H9 (cell line): ENCODE data around the gene SKIDA1. TPM values are rescaled to one million over a fixed set of nuclear protein-coding genes. Genes with fewer than 3 reads are reported as not detected.

Source experiments
- DNase-seq: peaks from one replicate; pipeline ENCODE4 v3.0.0-alpha.2; 2017
- H2AFZ ChIP-seq: one replicate; pipeline ENCODE4 v1.6.1; 2013; ENCODE audit warnings: mild to moderate bottlenecking, low read length, control low read depth, moderate library complexity
- H2AK5ac ChIP-seq: 2 replicates; pipeline ENCODE4 v1.6.1; 2013; ENCODE audit warnings: low read length, control low read depth, mixed read lengths; ENCODE audit not compliant: insufficient read length
- H2BK120ac ChIP-seq: one replicate; pipeline ENCODE4 v1.6.1; 2013; ENCODE audit warnings: low read depth, mild to moderate bottlenecking, low read length, control low read depth, inconsistent platforms; ENCODE audit not compliant: poor library complexity, severe bottlenecking
- H2BK12ac ChIP-seq: 2 replicates; pipeline ENCODE4 v1.6.1; 2013; ENCODE audit warnings: low read length, control low read depth, mixed read lengths, low read depth; ENCODE audit not compliant: insufficient read length
- H2BK15ac ChIP-seq: 2 replicates; pipeline ENCODE4 v1.6.1; 2013; ENCODE audit warnings: low read depth, low read length, control low read depth
- H2BK20ac ChIP-seq: one replicate; pipeline ENCODE4 v1.6.1; 2013; ENCODE audit warnings: low read depth, mild to moderate bottlenecking, low read length, control low read depth, inconsistent platforms; ENCODE audit not compliant: poor library complexity, severe bottlenecking
- H2BK5ac ChIP-seq: 2 replicates; pipeline ENCODE4 v1.6.1; 2013; ENCODE audit warnings: low read length, control low read depth, mixed read lengths; ENCODE audit not compliant: insufficient read length
- H3K14ac ChIP-seq: 2 replicates; pipeline ENCODE4 v1.6.1; 2013; ENCODE audit warnings: low read length, control low read depth; ENCODE audit not compliant: insufficient read depth
- H3K18ac ChIP-seq: 2 replicates; pipeline ENCODE4 v1.6.1; 2013; ENCODE audit warnings: low read depth, mild to moderate bottlenecking, mixed read lengths, low read length, control low read depth; ENCODE audit not compliant: insufficient read length
- H3K23ac ChIP-seq: 2 replicates; pipeline ENCODE4 v1.6.1; 2013; ENCODE audit warnings: low read length, control low read depth, mixed read lengths, low read depth; ENCODE audit not compliant: insufficient read length
- H3K23me2 ChIP-seq: 2 replicates; pipeline ENCODE4 v1.6.1; 2013; ENCODE audit warnings: low read depth, mild to moderate bottlenecking, mixed read lengths, low read length, control low read depth; ENCODE audit not compliant: insufficient read length, poor library complexity, severe bottlenecking
- H3K27ac ChIP-seq: 2 replicates; pipeline ENCODE4 v1.5.1; 2013; ENCODE audit warnings: low read length, control low read depth, mixed read lengths, low read depth; ENCODE audit not compliant: insufficient read length
- H3K27me3 ChIP-seq: 2 replicates; pipeline ENCODE4 v1.6.1; 2013; ENCODE audit warnings: low read length, control low read depth, inconsistent platforms; ENCODE audit not compliant: insufficient read depth
- H3K4ac ChIP-seq: 2 replicates; pipeline ENCODE4 v1.6.1; 2013; ENCODE audit warnings: low read depth, mild to moderate bottlenecking, control low read depth, inconsistent platforms, low read length, moderate library complexity
- H3K4me1 ChIP-seq: 2 replicates; pipeline ENCODE4 v1.6.1; 2013; ENCODE audit warnings: low read length, control low read depth, inconsistent platforms; ENCODE audit not compliant: insufficient read depth
- H3K4me2 ChIP-seq: 2 replicates; pipeline ENCODE4 v1.6.1; 2013; ENCODE audit warnings: low read length, control low read depth, mixed read lengths; ENCODE audit not compliant: insufficient read length, insufficient read depth
- H3K56ac ChIP-seq: 2 replicates; pipeline ENCODE4 v1.6.1; 2013; ENCODE audit warnings: low read depth, mild to moderate bottlenecking, mixed read lengths, low read length, control low read depth; ENCODE audit not compliant: insufficient read length
- H3K79me1 ChIP-seq: 2 replicates; pipeline ENCODE4 v1.6.1; 2013; ENCODE audit warnings: low read depth, mild to moderate bottlenecking, moderate library complexity, low read length, control low read depth, inconsistent platforms; ENCODE audit not compliant: insufficient read depth, poor library complexity, severe bottlenecking
- H3K79me2 ChIP-seq: 2 replicates; pipeline ENCODE4 v1.6.1; 2013; ENCODE audit warnings: low read length, control low read depth, inconsistent platforms; ENCODE audit not compliant: insufficient read depth
- H3K9ac ChIP-seq: 2 replicates; pipeline ENCODE4 v1.6.1; 2013; ENCODE audit warnings: low read length, control low read depth, mixed read lengths; ENCODE audit not compliant: insufficient read length; ENCODE audit errors: extremely low read depth
- H3K9me3 ChIP-seq: one replicate; pipeline ENCODE4 v1.6.1; 2013; ENCODE audit warnings: low read depth, low read length, inconsistent platforms; ENCODE audit not compliant: control insufficient read depth
- H3T11ph ChIP-seq: one replicate; pipeline ENCODE4 v1.6.1; 2013; ENCODE audit warnings: mild to moderate bottlenecking, low read length, control low read depth, inconsistent platforms
- H4K20me1 ChIP-seq: one replicate; pipeline ENCODE4 v1.6.1; 2013; ENCODE audit not compliant: control insufficient read depth, insufficient read length, insufficient read depth
- H4K5ac ChIP-seq: 2 replicates; pipeline ENCODE4 v1.6.1; 2013; ENCODE audit warnings: low read depth, mild to moderate bottlenecking, mixed read lengths, low read length, control low read depth; ENCODE audit not compliant: insufficient read length
- H4K8ac ChIP-seq: replicated peaks from 2 replicates; pipeline ENCODE4 v1.6.1; 2013; ENCODE audit warnings: low read length, control low read depth, mixed read lengths, low read depth; ENCODE audit not compliant: insufficient read length
- H4K91ac ChIP-seq: 2 replicates; pipeline ENCODE4 v1.6.1; 2013; ENCODE audit warnings: low read depth, mild to moderate bottlenecking, moderate library complexity, mixed read lengths, low read length, control low read depth; ENCODE audit not compliant: insufficient read length
- H3K27ac Mint-ChIP-seq, 3 experiments: 2 replicates in 2 of 3; 3 replicates in 1 of 3; pipeline ENCODE4 v1.8.0; 2020 to 2021; ENCODE audit warnings: mixed read lengths in 3 of 3, mild to moderate bottlenecking in 1 of 3, moderate library complexity in 1 of 3
- H3K27me3 Mint-ChIP-seq: 2 replicates; pipeline ENCODE4 v1.8.0; 2021; ENCODE audit warnings: low read depth, mild to moderate bottlenecking, moderate library complexity, mixed read lengths
- H3K36me3 Mint-ChIP-seq, 3 experiments: 2 replicates in 2 of 3; 3 replicates in 1 of 3; pipeline ENCODE4 v1.8.0; 2020 to 2021; ENCODE audit warnings: low read depth in 3 of 3, mixed read lengths in 3 of 3; ENCODE audit not compliant: insufficient read depth in 1 of 3
- H3K4me1 Mint-ChIP-seq, 2 experiments: 2 replicates each; pipeline ENCODE4 v1.8.0; 2020; ENCODE audit warnings: mixed read lengths in 2 of 2
- H3K4me3 Mint-ChIP-seq, 2 experiments: 2 replicates in 1 of 2; 3 replicates in 1 of 2; pipeline ENCODE4 v1.8.0; 2020 to 2021; ENCODE audit warnings: mild to moderate bottlenecking in 2 of 2, mixed read lengths in 2 of 2, moderate library complexity in 1 of 2
- H3K9me3 Mint-ChIP-seq, 2 experiments: 2 replicates in 1 of 2; 3 replicates in 1 of 2; pipeline ENCODE4 v1.8.0; 2020; ENCODE audit warnings: mild to moderate bottlenecking in 2 of 2, mixed read lengths in 2 of 2, moderate library complexity in 1 of 2
- CTCF ChIP-seq: fragments of 200-600 bp; sonication (generic); conservative IDR thresholded peaks from 3 replicates; pipeline ENCODE4 v1.8.0; 2021; ENCODE audit warnings: antibody characterized with exemption, mild to moderate bottlenecking
- WGBS: extraction: QIAGEN DNeasy Blood & Tissue Kit; methylation state at CpG from one replicate; pipeline ENCODE4 v1.1.7; 2013; ENCODE audit warnings: missing lambda C conversion rate, low lambda C conversion rate, mixed read lengths; ENCODE audit not compliant: insufficient read length; ENCODE audit errors: extremely low coverage; 5-methylcytosine and 5-hydroxymethylcytosine counted together
- total RNA-seq: library from RNA; stranded (reverse); gene quantifications from 2 replicates; pipeline ENCODE4 v1.2.1, GENCODE V29; 2021

The SKIDA1 gene
- total RNA-seq, 1 experiment from 2014 or later = 5.9 TPM

GRCh38 chr10:21494191-21495001, 31.1 kb downstream of the SKIDA1 start:
- no CpG with 5 or more reads among the region's 66 CpGs for WGBS
- no peak; the same call in 2 of the 3 replicates for TF ChIP-seq CTCF
- peaks cover 2 to 13% (median 9%) of the 10 kb centered on the region in 3 experiments; a peak in 5 of 7 replicates for H3K36me3 Mint-ChIP-seq
- H3T11ph ChIP-seq = no peak overlapping the region
- H3K79me2 ChIP-seq = no peaks in the 10 kb centered on the region
- no peaks in the 10 kb centered on the region; a peak in 1 of 5 replicates for H3K9me3 Mint-ChIP-seq
- no peak overlapping the region for H4K91ac ChIP-seq
- H3K9me3 ChIP-seq = no peaks in the 10 kb centered on the region
- H3K79me1 ChIP-seq = no peaks in the 10 kb centered on the region
- H2AFZ ChIP-seq = no peak overlapping the region
- H3K27me3 ChIP-seq = peaks cover 15% of the 10 kb centered on the region; the same call in 1 of the 2 replicates
- no peak overlapping the region for H2BK20ac ChIP-seq
- peaks cover 29% of the 10 kb centered on the region for H3K23me2 ChIP-seq
- H4K5ac ChIP-seq = no peak overlapping the region
- peak overlapping the region; percentile 78 to 88 for H3K4me3 Mint-ChIP-seq
- no peak overlapping the region for H3K56ac ChIP-seq
- H3K27ac Mint-ChIP-seq = peak overlapping the region in 1 of 3 experiments; percentile 39; a peak in 1 of 7 replicates
- peaks cover 20% of the 10 kb centered on the region for H3K27me3 Mint-ChIP-seq
- DNase-seq = peak; percentile 47
- no peak overlapping the region for H2BK120ac ChIP-seq
- no peak overlapping the region for H3K14ac ChIP-seq
- no peak overlapping the region for H2BK12ac ChIP-seq
- H4K20me1 ChIP-seq = no peaks in the 10 kb centered on the region
- peak overlapping the region; percentile 10 for H3K9ac ChIP-seq
- no peak overlapping the region for H3K4ac ChIP-seq
- H2AK5ac ChIP-seq = no peak overlapping the region
- no peak overlapping the region for H3K23ac ChIP-seq
- H3K27ac ChIP-seq = no peak overlapping the region
- 0 out of 2 replicates have a peak, but pooled peaks cover 2% of the 10 kb centered on the region for H3K4me1 ChIP-seq
- H3K4me1 Mint-ChIP-seq = peaks cover 34 to 43% of the 10 kb centered on the region in 2 experiments
- no peak overlapping the region; the same call in 1 of the 2 replicates for H2BK15ac ChIP-seq
- H3K4me2 ChIP-seq = peak overlapping the region; percentile 70
- no peak overlapping the region for H2BK5ac ChIP-seq
- peak overlapping the region; percentile 63 for H3K18ac ChIP-seq
- H4K8ac ChIP-seq = no peak overlapping the region
